Nephron (organoid): ENCODE results near the gene ULK4.
"Not testable (repeated sequence)": the region's sequence is repeated elsewhere in the genome, so short reads cannot be mapped to it uniquely, and the experiment has no call there.

Experiments
- H3K27ac Mint-ChIP-seq, 3 experiments: 2 replicates each; pipeline ENCODE4 v1.8.0; 2020; ENCODE audit warnings: mixed read lengths in 3 of 3, mild to moderate bottlenecking in 2 of 3, moderate library complexity in 1 of 3
- H3K27me3 Mint-ChIP-seq: 2 replicates; pipeline ENCODE4 v1.8.0; 2021; ENCODE audit warnings: low read depth, mild to moderate bottlenecking, moderate library complexity, mixed read lengths
- H3K36me3 Mint-ChIP-seq: 2 replicates; pipeline ENCODE4 v1.8.0; 2020; ENCODE audit warnings: low read depth, mixed read lengths
- H3K4me1 Mint-ChIP-seq: 2 replicates; pipeline ENCODE4 v1.8.0; 2020; ENCODE audit warnings: mixed read lengths
- H3K4me3 Mint-ChIP-seq, 3 experiments: 2 replicates each; pipeline ENCODE4 v1.8.0; 2020; ENCODE audit warnings: mild to moderate bottlenecking in 3 of 3, mixed read lengths in 3 of 3, moderate library complexity in 2 of 3
- H3K9me3 Mint-ChIP-seq: 2 replicates; pipeline ENCODE4 v1.8.0; 2020; ENCODE audit warnings: mixed read lengths
- CTCF ChIP-seq, 3 experiments: fragments of 200-600 bp; sonication (generic); IDR thresholded peaks; one replicate each; pipeline ENCODE4 v1.5.0; 2021; ENCODE audit warnings: antibody characterized with exemption in 3 of 3; ENCODE audit not compliant: unreplicated experiment in 3 of 3

Gene ULK4

GRCh38 chr3:41417574-41417973 is 544.3 kb downstream of the ULK4 start:
- Mint-ChIP-seq H3K4me1 (no peaks in the 10 kb centered on the region), H3K4me3 (no peak overlapping the region), H3K9me3 (no peaks in the 10 kb centered on the region), H3K27ac (no peak overlapping the region), H3K27me3 (no peaks in the 10 kb centered on the region), H3K36me3 (no peaks in the 10 kb centered on the region)
- TF ChIP-seq CTCF (IDR thresholded peaks at IDR 0.05; ENCODE audit: unreplicated experiment in 3 of 3) = no peak

GRCh38 chr3:41411065-41411464 is 550.8 kb downstream of the ULK4 start:
- Mint-ChIP-seq H3K4me3 (no peak overlapping the region), H3K9me3 (peaks cover 6% of the 10 kb centered on the region), H3K27me3 (no peaks in the 10 kb centered on the region), H3K36me3 (no peaks in the 10 kb centered on the region), H3K4me1 (no peaks in the 10 kb centered on the region), H3K27ac (no peak overlapping the region)
- TF ChIP-seq CTCF (IDR thresholded peaks at IDR 0.05; ENCODE audit: unreplicated experiment in 3 of 3) = no peak

- H3K9me3 Mint-ChIP-seq = peaks cover 15% of the 10 kb centered on the region
- no peaks in the 10 kb centered on the region for H3K36me3 Mint-ChIP-seq
- H3K27me3 Mint-ChIP-seq = no peaks in the 10 kb centered on the region
- H3K4me1 Mint-ChIP-seq = no peaks in the 10 kb centered on the region
- H3K4me3 Mint-ChIP-seq = no peak overlapping the region
- TF ChIP-seq CTCF (IDR thresholded peaks at IDR 0.05; ENCODE audit: unreplicated experiment in 3 of 3) = no peak
- no peak overlapping the region for H3K27ac Mint-ChIP-seq
Observed at GRCh38 chr3:41405466-41405865, 556.4 kb downstream of the ULK4 start.

GRCh38 chr3:41404582-41404981 is 557.3 kb downstream of the ULK4 start:
- Mint-ChIP-seq H3K27ac (no peak overlapping the region), H3K9me3 (peaks cover 15% of the 10 kb centered on the region), H3K36me3 (no peaks in the 10 kb centered on the region), H3K27me3 (no peaks in the 10 kb centered on the region), H3K4me1 (no peaks in the 10 kb centered on the region), H3K4me3 (no peak overlapping the region)
- no peak for TF ChIP-seq CTCF (IDR thresholded peaks at IDR 0.05; ENCODE audit: unreplicated experiment in 3 of 3)

GRCh38 chr3:41394896-41395295 is 567.0 kb downstream of the ULK4 start:
- Mint-ChIP-seq H3K36me3 (no peaks in the 10 kb centered on the region), H3K4me3 (no peak overlapping the region), H3K9me3 (peaks cover 5% of the 10 kb centered on the region), H3K4me1 (no peaks in the 10 kb centered on the region), H3K27ac (no peak overlapping the region), H3K27me3 (no peaks in the 10 kb centered on the region)
- TF ChIP-seq CTCF (IDR thresholded peaks at IDR 0.05; ENCODE audit: unreplicated experiment in 3 of 3) = no peak

GRCh38 chr3:41370765-41371535 is 591.0 kb downstream of the ULK4 start:
- not testable (repeated sequence) for H3K36me3 Mint-ChIP-seq, H3K4me1 Mint-ChIP-seq, H3K4me3 Mint-ChIP-seq, H3K27ac Mint-ChIP-seq, H3K27me3 Mint-ChIP-seq
- H3K9me3 Mint-ChIP-seq = peaks cover 34% of the 10 kb centered on the region
